LHCN-M2 (cell line): Measurements from ENCODE around the gene MAP3K14. TPM values are rescaled to one million over a fixed set of nuclear protein-coding genes. Genes with fewer than 3 reads are reported as not detected.

Experiments
- DNase-seq: peaks from one replicate; pipeline ENCODE4 v3.0.0-alpha.2; 2012; ENCODE audit warnings: low read depth
- total RNA-seq: library from RNA; depleted of rRNA; stranded (reverse); fragments of >200 nt; gene quantifications from 2 replicates; pipeline ENCODE4 v1.2.3, GENCODE V29; 2014

Gene MAP3K14
- total RNA-seq, 1 experiment from 2014 or later = 6.2 TPM

- no peak for DNase-seq
Observed at GRCh38 chr17:45238155-45238774, 78.6 kb downstream of the MAP3K14 start.

GRCh38 chr17:45237686-45238085 is 79.1 kb downstream of the MAP3K14 start:
- DNase-seq = no peak

GRCh38 chr17:45236282-45236606 is 80.6 kb downstream of the MAP3K14 start:
- no peak for DNase-seq

- peak; percentile 66 for DNase-seq
Observed at GRCh38 chr17:45235416-45236281, 81.2 kb downstream of the MAP3K14 start.

- DNase-seq = no peak
Observed at GRCh38 chr17:45234641-45235415, 82.0 kb downstream of the MAP3K14 start.

GRCh38 chr17:45233423-45233924 is 83.3 kb downstream of the MAP3K14 start:
- no peak for DNase-seq

GRCh38 chr17:45232514-45233422 is 84.1 kb downstream of the MAP3K14 start:
- no peak for DNase-seq

- no peak for DNase-seq
Observed at GRCh38 chr17:45231481-45232116, 85.2 kb downstream of the MAP3K14 start.

GRCh38 chr17:45230787-45231480 is 85.9 kb downstream of the MAP3K14 start:
- peak; percentile 69 for DNase-seq

GRCh38 chr17:45230410-45230786 is 86.4 kb downstream of the MAP3K14 start:
- DNase-seq = no peak

GRCh38 chr17:45229681-45230409 is 87.0 kb downstream of the MAP3K14 start:
- DNase-seq = no peak

- DNase-seq = peak; percentile 93
Observed at GRCh38 chr17:45228763-45229539, 87.9 kb downstream of the MAP3K14 start.

- peak; percentile 44 for DNase-seq
Observed at GRCh38 chr17:45227926-45228762, 88.7 kb downstream of the MAP3K14 start.

- no peak for DNase-seq
Observed at GRCh38 chr17:45227101-45227925, 89.5 kb downstream of the MAP3K14 start.

GRCh38 chr17:45226576-45226975 is 90.2 kb downstream of the MAP3K14 start:
- no peak for DNase-seq

- DNase-seq = no peak
Observed at GRCh38 chr17:45225964-45226530, 90.8 kb downstream of the MAP3K14 start.
